Activated B cell treated with CpG ODN at 0.5 μM for 24 hours (primary cell): ENCODE data around the gene PTGES2. TPM values are rescaled to one million over a fixed set of nuclear protein-coding genes. Genes with fewer than 3 reads are reported as not detected.

Experiments used
- ATAC-seq: fragments of 200-7000 bp; cut with Tn5 transposase; one replicate; pipeline ENCODE4 v1.10.0; 2021; ENCODE audit warnings: low read depth, mild to moderate bottlenecking, moderate library complexity
- CTCF ChIA-PET: fragments of 350-600 bp; sonication (Branson Sonifier 250); formaldehyde crosslinking; loops from one replicate; lab custom pipeline; 2021; ENCODE audit warnings: antibody characterized with exemption; lab: Charles Lee
- POLR2A ChIA-PET: fragments of 350-600 bp; sonication (Branson Sonifier 250); formaldehyde crosslinking; loops from one replicate; lab custom pipeline; 2021; ENCODE audit warnings: antibody characterized with exemption; lab: Charles Lee
- DNase-seq: peaks from one replicate; pipeline ENCODE4 v3.0.0; 2022
- H3K27ac Mint-ChIP-seq: one replicate; pipeline ENCODE4 v1.8.0; 2020; ENCODE audit warnings: mixed read lengths
- H3K27me3 Mint-ChIP-seq: one replicate; pipeline ENCODE4 v1.8.0; 2021; ENCODE audit warnings: mixed read lengths
- H3K36me3 Mint-ChIP-seq: one replicate; pipeline ENCODE4 v1.8.0; 2021; ENCODE audit warnings: low read depth, mixed read lengths
- H3K4me1 Mint-ChIP-seq: one replicate; pipeline ENCODE4 v1.8.0; 2021; ENCODE audit warnings: mixed read lengths
- H3K4me3 Mint-ChIP-seq: one replicate; pipeline ENCODE4 v1.8.0; 2020; ENCODE audit warnings: mild to moderate bottlenecking, mixed read lengths
- H3K9me3 Mint-ChIP-seq: one replicate; pipeline ENCODE4 v1.8.0; 2020; ENCODE audit warnings: mixed read lengths
- intact Hi-C: fragments of 100-400 bp; cut with micrococcal nuclease; formaldehyde crosslinking; loops from one replicate; pipeline ENCODE4 v1.15.1; 2024
- total RNA-seq: library from RNA; stranded (reverse); gene quantifications from 2 replicates; pipeline ENCODE4 v1.2.3, GENCODE V29; 2022
- TF ChIP-seq, protein P1 (sequence below): fragments of 200-600 bp; IDR thresholded peaks from one replicate; pipeline ENCODE4 v1.8.0; 2022; ENCODE audit warnings: antibody characterized with exemption, mild to moderate bottlenecking

The PTGES2 gene
- total RNA-seq, result 86.7 and 89.2 TPM in 2 replicates

DNA sequence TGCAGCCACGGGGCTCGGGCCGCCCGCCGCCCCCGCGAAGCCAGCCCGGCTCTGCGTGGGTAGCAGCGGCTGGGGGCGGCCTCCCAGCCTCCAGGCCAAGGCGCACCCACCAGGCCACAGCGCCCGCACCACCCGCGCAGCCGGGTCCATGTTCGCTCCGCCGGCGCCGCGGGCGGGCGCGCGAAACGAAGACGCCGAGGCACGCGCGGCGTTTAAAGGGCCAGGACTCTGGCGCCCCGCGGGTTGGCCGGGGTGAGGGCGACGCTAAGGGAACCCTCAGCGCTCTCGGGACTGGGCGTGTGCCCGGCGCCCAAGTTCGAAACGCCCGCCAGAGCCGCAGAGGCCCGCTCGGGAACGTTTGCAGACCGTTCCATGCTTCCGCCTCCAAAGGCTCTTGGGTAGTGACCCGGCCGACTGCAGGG is at the start of gene PTGES2:
PTGES2 (minus strand) TSS at position 162 of the 422 bp plus-strand sequence; CDS start at position 150, 12 bp downstream.
- ATAC-seq, result peak; percentile 67
- intact Hi-C loops, result loop anchor here (1.0 to 10.0 kb wide), 5 partner anchors 146 to 903 kb away; partner anchors contain the start of genes COQ4, FPGS, SH2D3C and TRUB2
- H3K4me3 Mint-ChIP-seq, result peak within 1 kb of the TSS; percentile 97
- peak; percentile 86 for DNase-seq
- ChIA-PET POLR2A (interaction anchor here (0.7 to 2.0 kb wide), 4 partner anchors 12 to 357 kb away, joined by 3 to 11 read pairs (median 6); partner anchors contain the start of genes DPM2, NAIF1 and SLC25A25), CTCF (interaction anchor here (1.5 to 1.6 kb wide), 2 partner anchors 9 to 18 kb away, joined by 3 to 4 read pairs; no protein-coding TSS in a partner anchor)
- peaks cover 28% of the 10 kb centered on the region for H3K36me3 Mint-ChIP-seq
- H3K27ac Mint-ChIP-seq, result peak within 1 kb of the TSS; percentile 99
- peaks cover 34% of the 10 kb centered on the region for H3K4me1 Mint-ChIP-seq
- TF ChIP-seq, protein P1, sequence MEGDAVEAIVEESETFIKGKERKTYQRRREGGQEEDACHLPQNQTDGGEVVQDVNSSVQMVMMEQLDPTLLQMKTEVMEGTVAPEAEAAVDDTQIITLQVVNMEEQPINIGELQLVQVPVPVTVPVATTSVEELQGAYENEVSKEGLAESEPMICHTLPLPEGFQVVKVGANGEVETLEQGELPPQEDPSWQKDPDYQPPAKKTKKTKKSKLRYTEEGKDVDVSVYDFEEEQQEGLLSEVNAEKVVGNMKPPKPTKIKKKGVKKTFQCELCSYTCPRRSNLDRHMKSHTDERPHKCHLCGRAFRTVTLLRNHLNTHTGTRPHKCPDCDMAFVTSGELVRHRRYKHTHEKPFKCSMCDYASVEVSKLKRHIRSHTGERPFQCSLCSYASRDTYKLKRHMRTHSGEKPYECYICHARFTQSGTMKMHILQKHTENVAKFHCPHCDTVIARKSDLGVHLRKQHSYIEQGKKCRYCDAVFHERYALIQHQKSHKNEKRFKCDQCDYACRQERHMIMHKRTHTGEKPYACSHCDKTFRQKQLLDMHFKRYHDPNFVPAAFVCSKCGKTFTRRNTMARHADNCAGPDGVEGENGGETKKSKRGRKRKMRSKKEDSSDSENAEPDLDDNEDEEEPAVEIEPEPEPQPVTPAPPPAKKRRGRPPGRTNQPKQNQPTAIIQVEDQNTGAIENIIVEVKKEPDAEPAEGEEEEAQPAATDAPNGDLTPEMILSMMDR, result no peak
- no peaks in the 10 kb centered on the region for H3K9me3 Mint-ChIP-seq
- H3K27me3 Mint-ChIP-seq, result peaks cover 1% of the 10 kb centered on the region

DNA sequence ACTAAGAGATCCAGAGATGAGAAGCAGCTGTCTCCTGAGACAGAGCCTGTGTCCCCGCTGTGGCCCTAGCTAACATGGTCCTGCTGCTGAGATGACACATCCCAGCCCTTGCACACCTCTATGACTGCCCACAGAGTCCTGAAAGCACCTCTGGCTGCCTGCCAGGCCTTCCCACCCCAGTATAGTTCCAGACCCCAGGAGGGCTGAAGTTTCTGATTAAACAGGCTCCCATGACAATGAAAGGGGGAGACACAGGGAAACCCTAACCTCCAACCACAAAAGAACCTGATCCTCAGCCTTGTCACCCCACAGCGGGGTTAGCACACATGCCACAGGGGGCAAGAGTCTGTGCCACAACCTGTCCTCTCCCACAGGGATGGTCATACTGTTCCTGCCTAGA is 48.2 kb upstream of the PTGES2 start:
- DNase-seq (no peak), ATAC-seq (no peak)
- POLR2A ChIA-PET, result no interaction called here
- no peak overlapping the region for H3K4me3 Mint-ChIP-seq
- no peak overlapping the region for H3K27ac Mint-ChIP-seq
- TF ChIP-seq, protein P1, result no peak
- CTCF ChIA-PET, result no interaction called here
- intact Hi-C loops, result no loop called here
- no peaks in the 10 kb centered on the region for H3K27me3 Mint-ChIP-seq
- H3K36me3 Mint-ChIP-seq, result peaks cover 65% of the 10 kb centered on the region
- no peaks in the 10 kb centered on the region for H3K4me1 Mint-ChIP-seq
- no peaks in the 10 kb centered on the region for H3K9me3 Mint-ChIP-seq

DNA sequence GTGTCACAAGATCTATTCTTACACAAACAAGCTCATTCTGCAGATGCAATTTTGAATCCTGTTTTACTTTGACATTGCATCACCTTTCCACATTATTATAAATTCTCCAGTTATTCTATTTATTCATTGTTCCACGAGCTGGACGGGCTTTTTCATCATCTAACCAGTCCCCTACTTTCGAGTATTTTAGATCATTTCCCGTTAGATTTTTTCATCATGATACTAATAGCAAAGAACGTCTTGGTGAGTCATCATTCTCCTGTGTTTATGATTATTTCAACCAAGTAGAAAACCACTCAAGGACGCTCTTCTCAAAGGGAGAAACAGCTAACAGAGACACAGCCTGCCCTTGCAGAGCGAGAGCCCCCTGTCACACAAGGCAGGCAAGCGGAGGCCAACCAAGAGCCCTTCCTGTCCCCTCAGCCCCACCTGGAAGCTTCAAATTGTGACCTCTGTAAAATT is 47.6 kb upstream of the PTGES2 start:
- Mint-ChIP-seq H3K36me3 (peaks cover 62% of the 10 kb centered on the region), H3K4me3 (no peak overlapping the region), H3K27me3 (no peaks in the 10 kb centered on the region), H3K9me3 (no peaks in the 10 kb centered on the region), H3K27ac (no peak overlapping the region), H3K4me1 (no peaks in the 10 kb centered on the region)
- ChIA-PET CTCF (no interaction called here), POLR2A (interaction anchor here (0.6 kb wide), 1 partner anchor 117 kb away, joined by 4 read pairs; no protein-coding TSS in a partner anchor)
- ATAC-seq (no peak), DNase-seq (no peak)
- intact Hi-C loops, result no loop called here
- TF ChIP-seq, protein P1, result no peak

DNA sequence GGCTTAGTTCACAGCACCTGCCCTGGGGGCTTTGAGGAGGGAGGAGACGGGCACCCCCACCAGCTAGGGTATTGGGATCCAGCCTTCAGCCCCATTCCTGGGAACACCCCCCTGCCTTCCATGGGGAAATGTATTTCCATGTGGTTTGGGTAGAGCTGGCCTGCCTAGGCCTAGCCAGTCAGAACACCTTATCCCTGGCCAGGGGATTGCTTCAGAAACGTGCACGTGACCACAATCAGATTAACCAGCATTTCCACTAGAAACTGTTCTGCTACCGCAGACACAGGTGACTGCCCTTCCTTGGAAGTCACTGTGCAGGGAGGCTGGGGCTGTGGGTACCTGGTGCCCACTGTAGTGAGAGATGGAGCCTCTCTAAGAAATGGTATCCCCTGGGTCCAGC is 46.5 kb upstream of the PTGES2 start:
- ATAC-seq, result no peak
- no peak for DNase-seq
- Mint-ChIP-seq H3K4me3 (no peak overlapping the region), H3K9me3 (no peaks in the 10 kb centered on the region), H3K4me1 (no peaks in the 10 kb centered on the region), H3K27ac (no peak overlapping the region), H3K27me3 (no peaks in the 10 kb centered on the region), H3K36me3 (peaks cover 62% of the 10 kb centered on the region)
- POLR2A ChIA-PET, result interaction anchor here (0.6 kb wide), 1 partner anchor 64 kb away, joined by 5 read pairs; no protein-coding TSS in a partner anchor
- intact Hi-C loops, result no loop called here
- CTCF ChIA-PET, result no interaction called here
- TF ChIP-seq, protein P1, result no peak

DNA sequence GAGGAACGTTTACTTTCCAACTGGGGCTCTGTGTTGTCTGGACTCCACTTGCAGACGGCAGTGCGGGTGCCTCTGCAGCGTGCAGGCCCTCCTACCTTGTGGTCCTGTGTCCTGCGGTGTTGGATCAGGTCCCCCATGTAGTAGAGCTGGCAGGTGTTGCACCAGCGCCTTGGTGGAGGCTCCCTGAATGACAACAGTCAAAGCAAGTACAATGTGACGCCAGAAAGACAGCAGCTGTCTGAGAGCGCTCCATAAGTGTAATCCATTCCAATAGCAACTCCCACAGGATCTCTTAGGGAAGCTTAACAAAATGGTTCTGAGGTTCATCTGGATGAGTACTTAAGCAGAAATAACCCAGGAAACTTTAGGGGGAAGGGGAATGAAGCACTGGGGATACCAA is 42.4 kb upstream of the PTGES2 start:
- POLR2A ChIA-PET, result no interaction called here

More for the DNA sequence above, 42.4 kb upstream of the PTGES2 start:
- ATAC-seq (no peak), DNase-seq (no peak)
- no peak overlapping the region for H3K4me3 Mint-ChIP-seq
- TF ChIP-seq, protein P1, result no peak
- intact Hi-C loops, result no loop called here
- peaks cover 57% of the 10 kb centered on the region for H3K36me3 Mint-ChIP-seq
- H3K4me1 Mint-ChIP-seq, result no peaks in the 10 kb centered on the region
- no peaks in the 10 kb centered on the region for H3K27me3 Mint-ChIP-seq
- H3K9me3 Mint-ChIP-seq, result no peaks in the 10 kb centered on the region
- CTCF ChIA-PET, result no interaction called here
- no peak overlapping the region for H3K27ac Mint-ChIP-seq
